Mesenchymal stem cell (in vitro differentiated cells and primary cell): ENCODE measurements around the gene MTA3.

Experiments
- DNase-seq: peaks from one replicate; pipeline ENCODE4 v3.0.0-alpha.2; 2013
- H2AFZ ChIP-seq: one replicate; pipeline ENCODE4 v1.6.1; 2013; ENCODE audit warnings: low read depth, mild to moderate bottlenecking, control low read depth, inconsistent platforms, low read length, moderate library complexity
- H2AK5ac ChIP-seq: 2 replicates; pipeline ENCODE4 v1.6.1; 2013; ENCODE audit warnings: low read length, moderate library complexity, mild to moderate bottlenecking, inconsistent platforms; ENCODE audit not compliant: severe bottlenecking
- H2BK120ac ChIP-seq: one replicate; pipeline ENCODE4 v1.6.1; 2013; ENCODE audit warnings: low read depth, mild to moderate bottlenecking, inconsistent platforms, low read length, moderate library complexity
- H2BK12ac ChIP-seq, 2 experiments: one replicate each; pipeline ENCODE4 v1.6.1; 2013; ENCODE audit warnings: inconsistent platforms in 2 of 2, low read length in 2 of 2, mild to moderate bottlenecking in 2 of 2, moderate library complexity in 2 of 2, control low read depth in 1 of 2
- H2BK15ac ChIP-seq: one replicate; pipeline ENCODE4 v1.6.1; 2013; ENCODE audit warnings: mild to moderate bottlenecking, low read depth, inconsistent platforms; ENCODE audit not compliant: poor library complexity, severe bottlenecking
- H2BK5ac ChIP-seq: 2 replicates; pipeline ENCODE4 v1.6.1; 2013; ENCODE audit warnings: low read depth, mild to moderate bottlenecking, low read length, control low read depth, inconsistent platforms; ENCODE audit not compliant: poor library complexity, severe bottlenecking
- H3K14ac ChIP-seq, 2 experiments: one replicate each; pipeline ENCODE4 v1.6.1; 2013; ENCODE audit warnings: inconsistent platforms in 2 of 2, low read length in 2 of 2, control low read depth in 1 of 2, mild to moderate bottlenecking in 1 of 2, moderate library complexity in 1 of 2
- H3K18ac ChIP-seq, 2 experiments: one replicate each; pipeline ENCODE4 v1.6.1; 2013; ENCODE audit warnings: inconsistent platforms in 2 of 2, low read length in 2 of 2, control low read depth in 1 of 2, low read depth in 1 of 2, mild to moderate bottlenecking in 1 of 2
- H3K23ac ChIP-seq, 2 experiments: one replicate each; pipeline ENCODE4 v1.6.1; 2013; ENCODE audit warnings: inconsistent platforms in 2 of 2, low read length in 2 of 2, mild to moderate bottlenecking in 2 of 2, moderate library complexity in 2 of 2, control low read depth in 1 of 2
- H3K27ac ChIP-seq: 2 replicates; pipeline ENCODE4 v1.5.1; 2013; ENCODE audit warnings: mild to moderate bottlenecking, moderate library complexity, low read length, control low read depth, inconsistent platforms; ENCODE audit not compliant: poor library complexity, severe bottlenecking
- H3K27me3 ChIP-seq, 2 experiments: 2 replicates each; pipeline versions ENCODE4 v1.6.1 to v1.7.0; 2013; ENCODE audit warnings: low read length in 2 of 2, mild to moderate bottlenecking in 2 of 2, moderate library complexity in 2 of 2, control low read depth in 1 of 2, inconsistent platforms in 1 of 2; ENCODE audit not compliant: control insufficient read depth in 1 of 2, insufficient read depth in 1 of 2
- H3K36me3 ChIP-seq, 2 experiments: 2 replicates each; pipeline versions ENCODE4 v1.6.1 to v1.7.0; 2013; ENCODE audit warnings: low read length in 2 of 2, control low read depth in 1 of 2, inconsistent platforms in 1 of 2, low read depth in 1 of 2, mild to moderate bottlenecking in 1 of 2; ENCODE audit not compliant: insufficient read depth in 2 of 2, control insufficient read depth in 1 of 2
- H3K4ac ChIP-seq, 2 experiments: one replicate each; pipeline ENCODE4 v1.6.1; 2013; ENCODE audit warnings: inconsistent platforms in 2 of 2, low read length in 2 of 2, mild to moderate bottlenecking in 2 of 2, moderate library complexity in 2 of 2, control low read depth in 1 of 2, low read depth in 1 of 2
- H3K4me1 ChIP-seq: 2 replicates; pipeline ENCODE4 v1.6.1; 2013; ENCODE audit warnings: low read depth, low read length, control low read depth; ENCODE audit not compliant: control insufficient read depth, insufficient read depth
- H3K4me2 ChIP-seq: 2 replicates; pipeline ENCODE4 v1.6.1; 2013; ENCODE audit warnings: low read length, mild to moderate bottlenecking, inconsistent platforms; ENCODE audit not compliant: poor library complexity, severe bottlenecking
- H3K4me3 ChIP-seq, 2 experiments: 2 replicates each; pipeline versions ENCODE4 v1.5.1 to v1.7.0; 2013; ENCODE audit warnings: low read length in 2 of 2, mild to moderate bottlenecking in 2 of 2, control low read depth in 1 of 2, low read depth in 1 of 2; ENCODE audit not compliant: insufficient read depth in 1 of 2
- H3K79me1 ChIP-seq: replicated peaks from 2 replicates; pipeline ENCODE4 v1.6.1; 2013; ENCODE audit warnings: mild to moderate bottlenecking, control low read depth, low read length, inconsistent platforms; ENCODE audit not compliant: poor library complexity, severe bottlenecking
- H3K9ac ChIP-seq: 2 replicates; pipeline ENCODE4 v1.7.0; 2013; ENCODE audit warnings: mild to moderate bottlenecking, low read length, moderate library complexity
- H3K9me3 ChIP-seq: 2 replicates; pipeline ENCODE4 v1.7.0; 2013; ENCODE audit warnings: mild to moderate bottlenecking, low read length; ENCODE audit not compliant: control insufficient read depth
- H4K8ac ChIP-seq: one replicate; pipeline ENCODE4 v1.6.1; 2013; ENCODE audit warnings: inconsistent platforms, mild to moderate bottlenecking, low read length, moderate library complexity
- H4K91ac ChIP-seq: one replicate; pipeline ENCODE4 v1.6.1; 2013; ENCODE audit warnings: mild to moderate bottlenecking, low read length, inconsistent platforms
- WGBS: methylation state at CpG from one replicate; pipeline ENCODE4 v1.1.7; 2013; ENCODE audit warnings: mixed read lengths; 5-methylcytosine and 5-hydroxymethylcytosine counted together

Gene MTA3

GRCh38 chr2:42765686-42766085 lies 197.3 kb downstream of the MTA3 start:
- H2AK5ac ChIP-seq = no peak overlapping the region
- no peak overlapping the region for H3K4ac ChIP-seq
- no peaks in the 10 kb centered on the region for H3K4me1 ChIP-seq
- H2AFZ ChIP-seq = no peak overlapping the region
- no peak for DNase-seq
- H3K9ac ChIP-seq = no peak overlapping the region
- no peaks in the 10 kb centered on the region for H3K79me1 ChIP-seq
- no peaks in the 10 kb centered on the region for H3K27me3 ChIP-seq
- H3K9me3 ChIP-seq = no peaks in the 10 kb centered on the region
- no peak overlapping the region for H2BK12ac ChIP-seq
- H2BK15ac ChIP-seq = no peak overlapping the region
- H2BK120ac ChIP-seq = no peak overlapping the region
- H3K36me3 ChIP-seq = peaks cover 0 to 39% of the 10 kb centered on the region in 2 experiments
- no peak overlapping the region for H3K27ac ChIP-seq
- no peak overlapping the region for H2BK5ac ChIP-seq
- H4K8ac ChIP-seq = no peak overlapping the region
- H3K4me3 ChIP-seq = no peak overlapping the region
- no peak overlapping the region for H3K23ac ChIP-seq
- no peak overlapping the region for H4K91ac ChIP-seq
- H3K4me2 ChIP-seq = no peak overlapping the region
- 98% methylated on average over 9 of the region's 9 CpGs for WGBS
- H3K18ac ChIP-seq = no peak overlapping the region
- no peak overlapping the region for H3K14ac ChIP-seq

- no peak overlapping the region for H3K18ac ChIP-seq
Measured at GRCh38 chr2:42767080-42767898, 198.9 kb downstream of the MTA3 start.

GRCh38 chr2:42767899-42768705 lies 199.7 kb downstream of the MTA3 start:
- H2BK120ac ChIP-seq = no peak overlapping the region
- H3K9ac ChIP-seq = no peak overlapping the region
- H3K4me1 ChIP-seq = no peaks in the 10 kb centered on the region
- H4K91ac ChIP-seq = peak overlapping the region; percentile 8
- WGBS = 84% methylated on average over 14 of the region's 14 CpGs
- no peak overlapping the region for H2BK5ac ChIP-seq
- no peak overlapping the region for H3K4me2 ChIP-seq
- H2BK12ac ChIP-seq = no peak overlapping the region
- H4K8ac ChIP-seq = no peak overlapping the region
- no peak overlapping the region for H2AK5ac ChIP-seq
- no peak overlapping the region for H2AFZ ChIP-seq
- DNase-seq = no peak
- H3K14ac ChIP-seq = peak overlapping the region in 1 of 2 experiments; percentile 51
- H3K4me3 ChIP-seq = no peak overlapping the region
- H3K79me1 ChIP-seq = no peaks in the 10 kb centered on the region
- no peaks in the 10 kb centered on the region for H3K27me3 ChIP-seq
- no peak overlapping the region for H2BK15ac ChIP-seq
- no peak overlapping the region for H3K4ac ChIP-seq
- no peak overlapping the region for H3K18ac ChIP-seq
- H3K36me3 ChIP-seq = peaks cover 0 to 22% of the 10 kb centered on the region in 2 experiments
- no peak overlapping the region for H3K27ac ChIP-seq
- H3K23ac ChIP-seq = no peak overlapping the region
- no peaks in the 10 kb centered on the region for H3K9me3 ChIP-seq

More at GRCh38 chr2:42767080-42767898, 198.9 kb downstream of the MTA3 start:
- Histone ChIP-seq H4K8ac (no peak overlapping the region), H2BK120ac (no peak overlapping the region), H3K36me3 (peaks cover 0 to 29% of the 10 kb centered on the region in 2 experiments), H3K27me3 (no peaks in the 10 kb centered on the region), H3K9me3 (no peaks in the 10 kb centered on the region), H3K27ac (no peak overlapping the region), H3K4me1 (no peaks in the 10 kb centered on the region), H4K91ac (no peak overlapping the region), H2AK5ac (no peak overlapping the region), H2BK12ac (no peak overlapping the region), H3K23ac (no peak overlapping the region), H3K79me1 (no peaks in the 10 kb centered on the region), H2BK5ac (no peak overlapping the region), H3K9ac (no peak overlapping the region), H3K4ac (no peak overlapping the region), H3K4me3 (no peak overlapping the region), H3K4me2 (no peak overlapping the region), H2BK15ac (no peak overlapping the region), H3K14ac (no peak overlapping the region), H2AFZ (no peak overlapping the region)
- 91% methylated on average over 16 of the region's 16 CpGs for WGBS
- no peak for DNase-seq

GRCh38 chr2:42768706-42769256 lies 200.3 kb downstream of the MTA3 start:
- Histone ChIP-seq H4K91ac (no peak overlapping the region), H3K4me3 (no peak overlapping the region), H2BK120ac (no peak overlapping the region), H3K4me1 (no peaks in the 10 kb centered on the region), H3K27ac (no peak overlapping the region), H3K4me2 (no peak overlapping the region), H3K36me3 (peaks cover 0 to 15% of the 10 kb centered on the region in 2 experiments), H3K27me3 (no peaks in the 10 kb centered on the region), H2BK12ac (no peak overlapping the region), H3K9ac (no peak overlapping the region), H3K79me1 (no peaks in the 10 kb centered on the region), H2AFZ (no peak overlapping the region), H2BK15ac (no peak overlapping the region), H3K14ac (no peak overlapping the region), H3K18ac (no peak overlapping the region), H2AK5ac (no peak overlapping the region), H2BK5ac (no peak overlapping the region), H3K9me3 (no peaks in the 10 kb centered on the region), H3K23ac (no peak overlapping the region), H4K8ac (no peak overlapping the region), H3K4ac (no peak overlapping the region)
- 79% methylated on average over 3 of the region's 3 CpGs for WGBS
- DNase-seq = no peak
